Measurements from ENCODE around the gene COL23A1.
A peak's percentile ranks its signal among the peaks of the same experiment; 100 is the strongest.

Gene COL23A1

GRCh38 chr5:178527458-178528307 lies 62.5 kb downstream of the COL23A1 start:
- Histone ChIP-seq H3K4me3 (ENCODE audit: low read length in 2 of 2) (no peak overlapping the region), H4K8ac (ENCODE audit: low read depth, low read length) (no peak overlapping the region), H4K91ac (ENCODE audit: low read depth, low read length, poor library complexity) (no peak overlapping the region), H2AFZ (ENCODE audit: low read length) (peak overlapping the region; percentile 64), H3K14ac (ENCODE audit: low read length) (peak overlapping the region; percentile 48), H3K36me3 (replicated peaks in 1 of 2; ENCODE audit: control insufficient read depth in 2 of 2, insufficient read depth in 2 of 2, low read length in 2 of 2) (no peaks in the 10 kb centered on the region), H2AK5ac (ENCODE audit: low read depth, low read length) (peak overlapping the region; percentile 86), H3K4ac (ENCODE audit: low read length) (no peak overlapping the region), H2BK5ac (ENCODE audit: low read length) (no peak overlapping the region), H3K18ac (ENCODE audit: low read length) (peak overlapping the region; percentile 76), H3K27ac (replicated peaks; ENCODE audit: low read length) (no peak overlapping the region), H3K27me3 (ENCODE audit: control insufficient read depth in 3 of 3, insufficient read depth in 3 of 3, low read depth in 1 of 3, low read length in 3 of 3) (no peaks in the 10 kb centered on the region), H3K4me1 (ENCODE audit: control insufficient read depth in 2 of 2, insufficient read depth in 1 of 2, low read depth in 1 of 2, low read length in 2 of 2) (peaks cover 10 to 13% of the 10 kb centered on the region in 2 donors), H3K4me2 (ENCODE audit: insufficient read depth, low read length, poor library complexity, severe bottlenecking) (no peak overlapping the region), H3K9me3 (replicated peaks in 1 of 2; ENCODE audit: control insufficient read depth in 2 of 2, insufficient read depth in 1 of 2, low read depth in 1 of 2, low read length in 2 of 2) (peaks cover 0 to 4% of the 10 kb centered on the region in 2 donors), H2BK15ac (ENCODE audit: low read length) (peak overlapping the region; percentile 50), H2BK120ac (ENCODE audit: low read depth, low read length) (no peak overlapping the region), H3K9ac (ENCODE audit: low read depth, low read length, poor library complexity) (no peak overlapping the region), H2BK12ac (ENCODE audit: low read length) (no peak overlapping the region), H3K23ac (ENCODE audit: low read depth, low read length, poor library complexity) (no peak overlapping the region), H3K79me1 (ENCODE audit: low read depth, low read length) (no peaks in the 10 kb centered on the region)
- DNase-seq (ENCODE audit: low spot score), result no peak
- 100% methylated on average over 1 of the region's 18 CpGs; no CpG with 5 or more reads in 1 of the 2 donors for WGBS, 2 donors (ENCODE audit: extremely low coverage in 2 of 2, insufficient read length in 2 of 2, insufficient replicate concordance in 1 of 2)

- Histone ChIP-seq H3K27ac (replicated peaks; ENCODE audit: low read length) (no peak overlapping the region), H2BK5ac (ENCODE audit: low read length) (no peak overlapping the region), H3K9me3 (replicated peaks in 1 of 2; ENCODE audit: control insufficient read depth in 2 of 2, insufficient read depth in 1 of 2, low read depth in 1 of 2, low read length in 2 of 2) (peaks cover 2 to 4% of the 10 kb centered on the region in 2 donors), H2AK5ac (ENCODE audit: low read depth, low read length) (peak overlapping the region; percentile 86), H2BK120ac (ENCODE audit: low read depth, low read length) (no peak overlapping the region), H2BK12ac (ENCODE audit: low read length) (peak overlapping the region; percentile 80), H3K18ac (ENCODE audit: low read length) (peak overlapping the region; percentile 55), H3K9ac (ENCODE audit: low read depth, low read length, poor library complexity) (no peak overlapping the region), H3K27me3 (ENCODE audit: control insufficient read depth in 3 of 3, insufficient read depth in 3 of 3, low read depth in 1 of 3, low read length in 3 of 3) (no peaks in the 10 kb centered on the region), H3K4me2 (ENCODE audit: insufficient read depth, low read length, poor library complexity, severe bottlenecking) (no peak overlapping the region), H2BK15ac (ENCODE audit: low read length) (peak overlapping the region; percentile 30), H3K23ac (ENCODE audit: low read depth, low read length, poor library complexity) (no peak overlapping the region), H2AFZ (ENCODE audit: low read length) (peak overlapping the region; percentile 64), H3K4ac (ENCODE audit: low read length) (no peak overlapping the region), H3K14ac (ENCODE audit: low read length) (no peak overlapping the region), H4K91ac (ENCODE audit: low read depth, low read length, poor library complexity) (no peak overlapping the region), H4K8ac (ENCODE audit: low read depth, low read length) (no peak overlapping the region), H3K4me1 (ENCODE audit: control insufficient read depth in 2 of 2, insufficient read depth in 1 of 2, low read depth in 1 of 2, low read length in 2 of 2) (peaks cover 10 to 13% of the 10 kb centered on the region in 2 donors), H3K4me3 (ENCODE audit: low read length in 2 of 2) (no peak overlapping the region), H3K79me1 (ENCODE audit: low read depth, low read length) (no peaks in the 10 kb centered on the region), H3K36me3 (replicated peaks in 1 of 2; ENCODE audit: control insufficient read depth in 2 of 2, insufficient read depth in 2 of 2, low read length in 2 of 2) (no peaks in the 10 kb centered on the region)
- DNase-seq (ENCODE audit: low spot score), result no peak
- no CpG with 5 or more reads among the region's 14 CpGs for WGBS, 2 donors (ENCODE audit: extremely low coverage in 2 of 2, insufficient read length in 2 of 2, insufficient replicate concordance in 1 of 2)
Measured at GRCh38 chr5:178526773-178527457, 63.3 kb downstream of the COL23A1 start.

- no peak overlapping the region for H3K27ac ChIP-seq (replicated peaks; ENCODE audit: low read length)
Measured at GRCh38 chr5:178525906-178526732, 64.1 kb downstream of the COL23A1 start.

More at GRCh38 chr5:178525906-178526732, 64.1 kb downstream of the COL23A1 start:
- peak overlapping the region; percentile 57 for H3K18ac ChIP-seq (ENCODE audit: low read length)
- DNase-seq (ENCODE audit: low spot score), result no peak
- H3K4me3 ChIP-seq (ENCODE audit: low read length in 2 of 2), result no peak overlapping the region
- H3K27me3 ChIP-seq (ENCODE audit: control insufficient read depth in 3 of 3, insufficient read depth in 3 of 3, low read depth in 1 of 3, low read length in 3 of 3), result no peaks in the 10 kb centered on the region
- no peaks in the 10 kb centered on the region for H3K79me1 ChIP-seq (ENCODE audit: low read depth, low read length)
- H3K14ac ChIP-seq (ENCODE audit: low read length), result no peak overlapping the region
- peaks cover 2 to 4% of the 10 kb centered on the region in 2 donors for H3K9me3 ChIP-seq (replicated peaks in 1 of 2; ENCODE audit: control insufficient read depth in 2 of 2, insufficient read depth in 1 of 2, low read depth in 1 of 2, low read length in 2 of 2)
- no peak overlapping the region for H2AK5ac ChIP-seq (ENCODE audit: low read depth, low read length)
- H3K9ac ChIP-seq (ENCODE audit: low read depth, low read length, poor library complexity), result no peak overlapping the region
- no peak overlapping the region for H4K91ac ChIP-seq (ENCODE audit: low read depth, low read length, poor library complexity)
- H2BK120ac ChIP-seq (ENCODE audit: low read depth, low read length), result no peak overlapping the region
- H3K36me3 ChIP-seq (replicated peaks in 1 of 2; ENCODE audit: control insufficient read depth in 2 of 2, insufficient read depth in 2 of 2, low read length in 2 of 2), result no peaks in the 10 kb centered on the region
- H2BK5ac ChIP-seq (ENCODE audit: low read length), result no peak overlapping the region
- no peak overlapping the region for H3K4me2 ChIP-seq (ENCODE audit: insufficient read depth, low read length, poor library complexity, severe bottlenecking)
- no peak overlapping the region for H2BK15ac ChIP-seq (ENCODE audit: low read length)
- no peak overlapping the region for H3K4ac ChIP-seq (ENCODE audit: low read length)
- peak overlapping the region; percentile 64 for H2AFZ ChIP-seq (ENCODE audit: low read length)
- H3K23ac ChIP-seq (ENCODE audit: low read depth, low read length, poor library complexity), result no peak overlapping the region
- no peak overlapping the region for H2BK12ac ChIP-seq (ENCODE audit: low read length)
- peaks cover 10 to 13% of the 10 kb centered on the region in 2 donors for H3K4me1 ChIP-seq (ENCODE audit: control insufficient read depth in 2 of 2, insufficient read depth in 1 of 2, low read depth in 1 of 2, low read length in 2 of 2)
- H4K8ac ChIP-seq (ENCODE audit: low read depth, low read length), result no peak overlapping the region
- WGBS, 2 donors (ENCODE audit: extremely low coverage in 2 of 2, insufficient read length in 2 of 2, insufficient replicate concordance in 1 of 2), result no CpG with 5 or more reads among the region's 12 CpGs

Data from neuronal stem cell (in vitro differentiated cells).